Sigmoid colon (tissue), 4 donors: ENCODE measurements around the gene ADAMTS6.

Source experiments
- POLR2A ChIP-seq, 2 donors: fragments of 450-650 bp; IDR thresholded peaks; one replicate each; pipeline ENCODE4 v1.6.1; 2016; ENCODE audit warnings: antibody characterized with exemption in 2 of 2, mild to moderate bottlenecking in 2 of 2, moderate library complexity in 2 of 2
- POLR2AphosphoS5 ChIP-seq, 4 donors: sonication (generic); formaldehyde crosslinking; IDR thresholded peaks; one replicate each; pipeline ENCODE4 v1.6.1; 2017; ENCODE audit warnings: antibody characterized with exemption in 4 of 4

DNA sequence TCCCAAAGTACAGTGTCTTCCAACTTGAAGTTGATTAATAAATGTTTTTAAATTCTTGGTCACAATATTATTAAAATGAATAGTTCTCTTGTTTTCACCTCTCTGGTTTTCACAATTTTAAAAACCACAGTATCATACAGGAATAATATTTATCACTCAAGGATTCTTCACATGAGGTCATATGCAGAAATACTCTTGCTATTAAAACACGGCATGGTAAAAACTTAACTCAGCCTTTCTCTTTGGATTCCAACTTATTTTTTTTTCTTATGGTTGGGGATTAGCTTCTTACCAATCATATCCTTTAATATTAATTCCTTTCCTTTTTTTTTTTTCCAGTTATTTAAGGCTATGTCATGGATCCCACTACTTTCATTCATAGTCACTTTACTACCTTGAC lies 289.4 kb downstream of the ADAMTS6 start:
- TF ChIP-seq POLR2A (IDR thresholded peaks at IDR 0.05) (no peak), POLR2AphosphoS5 (IDR thresholded peaks at IDR 0.05) (no peak)
